Fibroblast of skin of right biceps (primary cell): ENCODE data around the gene GZF1.

Experiments
- DNase-seq: peaks from one replicate; pipeline ENCODE4 v3.0.0-alpha.2; 2013

GZF1 gene

GRCh38 chr20:23370274-23370673 lies 8.3 kb downstream of the GZF1 start:
- DNase-seq: no peak

- DNase-seq: no peak
Measured at GRCh38 chr20:23370873-23371272, 8.9 kb downstream of the GZF1 start.

GRCh38 chr20:23371496-23371895 lies 9.5 kb downstream of the GZF1 start:
- no peak for DNase-seq

- DNase-seq: no peak
Measured at GRCh38 chr20:23374441-23374840, 12.5 kb downstream of the GZF1 start.

GRCh38 chr20:23375827-23376226 lies 13.8 kb downstream of the GZF1 start:
- DNase-seq: no peak

- no peak for DNase-seq
Measured at GRCh38 chr20:23379772-23380171, 17.8 kb downstream of the GZF1 start.

GRCh38 chr20:23381876-23382275 lies 19.9 kb downstream of the GZF1 start:
- DNase-seq: no peak

- DNase-seq: no peak
Measured at GRCh38 chr20:23386304-23387117, 24.5 kb downstream of the GZF1 start.

- no peak for DNase-seq
Measured at GRCh38 chr20:23387118-23387443, 25.1 kb downstream of the GZF1 start.

- no peak for DNase-seq
Measured at GRCh38 chr20:23390091-23390774, 28.3 kb downstream of the GZF1 start.

- DNase-seq: no peak
Measured at GRCh38 chr20:23391707-23392310, 29.8 kb downstream of the GZF1 start.

GRCh38 chr20:23393996-23394775 lies 32.2 kb downstream of the GZF1 start:
- DNase-seq: no peak

- no peak for DNase-seq
Measured at GRCh38 chr20:23396950-23397627, 35.1 kb downstream of the GZF1 start.

- DNase-seq: peak; percentile 38
Measured at GRCh38 chr20:23397961-23398360, 36.0 kb downstream of the GZF1 start.

GRCh38 chr20:23399568-23400241 lies 37.7 kb downstream of the GZF1 start:
- DNase-seq: peak; percentile 29

GRCh38 chr20:23401051-23401450 lies 39.1 kb downstream of the GZF1 start:
- no peak for DNase-seq

GRCh38 chr20:23403751-23404150 lies 41.8 kb downstream of the GZF1 start:
- no peak for DNase-seq

GRCh38 chr20:23404196-23404595 lies 42.2 kb downstream of the GZF1 start:
- no peak for DNase-seq

GRCh38 chr20:23406880-23407279 lies 44.9 kb downstream of the GZF1 start:
- no peak for DNase-seq

GRCh38 chr20:23407781-23408464 lies 45.9 kb downstream of the GZF1 start:
- DNase-seq: no peak

GRCh38 chr20:23408957-23409356 lies 47.0 kb downstream of the GZF1 start:
- DNase-seq: no peak

- no peak for DNase-seq
Measured at GRCh38 chr20:23409800-23410199, 47.8 kb downstream of the GZF1 start.
